ENCODE measurements around the gene CUX1.

The CUX1 gene

DNA sequence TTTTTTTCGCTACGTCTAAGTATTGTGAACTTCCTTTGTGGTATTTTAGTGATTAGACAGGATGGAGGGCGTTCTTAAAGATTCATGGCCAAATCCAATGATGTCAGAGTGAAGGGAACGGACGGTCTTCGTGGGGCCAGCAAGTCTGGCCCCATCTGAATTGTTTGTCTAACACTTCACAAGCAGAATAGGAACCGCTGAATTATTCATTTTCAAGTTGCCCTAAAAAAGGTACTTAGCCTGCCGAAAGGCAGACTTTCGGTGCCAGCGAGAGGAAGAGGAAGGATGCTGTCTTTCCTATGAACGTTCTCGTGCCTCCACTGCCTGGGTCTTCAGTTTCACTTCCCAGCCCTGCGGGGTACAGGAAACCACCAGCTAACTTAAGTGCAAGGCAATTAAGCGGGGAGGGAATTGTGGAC lies 323.5 kb downstream of the CUX1 start:
- no peak for TF ChIP-seq TAF1 (IDR thresholded peaks at IDR 0.05; ENCODE audit: low read depth)
- TF ChIP-seq, protein P1, sequence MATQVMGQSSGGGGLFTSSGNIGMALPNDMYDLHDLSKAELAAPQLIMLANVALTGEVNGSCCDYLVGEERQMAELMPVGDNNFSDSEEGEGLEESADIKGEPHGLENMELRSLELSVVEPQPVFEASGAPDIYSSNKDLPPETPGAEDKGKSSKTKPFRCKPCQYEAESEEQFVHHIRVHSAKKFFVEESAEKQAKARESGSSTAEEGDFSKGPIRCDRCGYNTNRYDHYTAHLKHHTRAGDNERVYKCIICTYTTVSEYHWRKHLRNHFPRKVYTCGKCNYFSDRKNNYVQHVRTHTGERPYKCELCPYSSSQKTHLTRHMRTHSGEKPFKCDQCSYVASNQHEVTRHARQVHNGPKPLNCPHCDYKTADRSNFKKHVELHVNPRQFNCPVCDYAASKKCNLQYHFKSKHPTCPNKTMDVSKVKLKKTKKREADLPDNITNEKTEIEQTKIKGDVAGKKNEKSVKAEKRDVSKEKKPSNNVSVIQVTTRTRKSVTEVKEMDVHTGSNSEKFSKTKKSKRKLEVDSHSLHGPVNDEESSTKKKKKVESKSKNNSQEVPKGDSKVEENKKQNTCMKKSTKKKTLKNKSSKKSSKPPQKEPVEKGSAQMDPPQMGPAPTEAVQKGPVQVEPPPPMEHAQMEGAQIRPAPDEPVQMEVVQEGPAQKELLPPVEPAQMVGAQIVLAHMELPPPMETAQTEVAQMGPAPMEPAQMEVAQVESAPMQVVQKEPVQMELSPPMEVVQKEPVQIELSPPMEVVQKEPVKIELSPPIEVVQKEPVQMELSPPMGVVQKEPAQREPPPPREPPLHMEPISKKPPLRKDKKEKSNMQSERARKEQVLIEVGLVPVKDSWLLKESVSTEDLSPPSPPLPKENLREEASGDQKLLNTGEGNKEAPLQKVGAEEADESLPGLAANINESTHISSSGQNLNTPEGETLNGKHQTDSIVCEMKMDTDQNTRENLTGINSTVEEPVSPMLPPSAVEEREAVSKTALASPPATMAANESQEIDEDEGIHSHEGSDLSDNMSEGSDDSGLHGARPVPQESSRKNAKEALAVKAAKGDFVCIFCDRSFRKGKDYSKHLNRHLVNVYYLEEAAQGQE (IDR thresholded peaks at IDR 0.05; ENCODE audit: low read depth): no peak

DNA sequence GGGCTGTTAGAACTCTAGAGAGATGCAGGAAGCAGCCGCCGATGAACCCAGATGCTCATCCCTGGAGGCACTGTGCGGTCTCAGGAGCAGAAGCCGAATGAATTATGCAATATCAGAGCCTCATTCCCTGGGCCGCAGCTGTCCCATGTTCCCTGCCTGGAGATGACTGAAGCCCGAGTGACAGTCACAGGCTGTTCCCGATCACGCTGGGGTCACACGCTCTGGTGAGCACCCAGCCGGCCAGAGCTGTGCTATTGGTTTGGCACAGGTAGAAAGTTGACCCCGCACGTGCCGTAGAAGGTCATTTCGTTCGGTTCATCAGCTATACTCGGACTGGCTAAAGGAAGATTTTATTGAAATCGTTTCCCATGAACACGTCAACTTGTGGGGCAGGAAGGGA lies 328.7 kb downstream of the CUX1 start:
- no peak for TF ChIP-seq YY1 (IDR thresholded peaks at IDR 0.05; ENCODE audit: low read depth)
- no peak for TF ChIP-seq NFIC (IDR thresholded peaks at IDR 0.05)
- no peak for TF ChIP-seq FOXM1 (IDR thresholded peaks at IDR 0.05; ENCODE audit: borderline replicate concordance, low read depth)
- TF ChIP-seq EGR1 (IDR thresholded peaks at IDR 0.05): no peak
- TF ChIP-seq, protein P2, sequence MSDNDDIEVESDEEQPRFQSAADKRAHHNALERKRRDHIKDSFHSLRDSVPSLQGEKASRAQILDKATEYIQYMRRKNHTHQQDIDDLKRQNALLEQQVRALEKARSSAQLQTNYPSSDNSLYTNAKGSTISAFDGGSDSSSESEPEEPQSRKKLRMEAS (IDR thresholded peaks at IDR 0.05): no peak
- TF ChIP-seq, protein P1 (IDR thresholded peaks at IDR 0.05; ENCODE audit: low read depth): no peak
- no peak for TF ChIP-seq RAD21 (IDR thresholded peaks at IDR 0.05; ENCODE audit: low read depth)
- TF ChIP-seq TCF12 (IDR thresholded peaks at IDR 0.05; ENCODE audit: low read depth): no peak
- no peak for TF ChIP-seq CREB1 (IDR thresholded peaks at IDR 0.05; ENCODE audit: low read depth)
- no peak for TF ChIP-seq CEBPB (IDR thresholded peaks at IDR 0.05)

DNA sequence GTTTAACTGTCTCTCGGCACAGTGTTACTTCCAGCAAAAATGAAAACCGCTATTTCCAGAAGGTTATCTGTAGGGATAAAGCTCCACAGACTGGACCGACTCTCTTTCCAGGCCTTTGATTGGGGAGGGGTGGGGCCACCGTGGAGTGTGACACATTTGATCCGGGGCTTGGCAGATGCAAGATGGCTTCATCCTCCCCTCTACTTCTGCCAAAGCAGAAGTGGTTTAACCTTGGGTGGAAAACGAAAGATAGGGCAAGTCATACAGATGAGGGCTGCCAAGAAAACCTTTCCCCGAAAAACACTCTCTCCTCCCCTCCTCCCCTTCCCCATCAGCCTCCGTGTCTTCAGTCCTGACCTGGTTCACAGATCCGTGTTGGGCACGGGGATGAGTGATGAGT lies 329.6 kb downstream of the CUX1 start:
- no peak for TF ChIP-seq ZBTB7A (IDR thresholded peaks at IDR 0.05; ENCODE audit: low read depth)
- TF ChIP-seq TEAD4 (IDR thresholded peaks at IDR 0.05): no peak
- TF ChIP-seq RAD21 (IDR thresholded peaks at IDR 0.05; ENCODE audit: low read depth): no peak
- TF ChIP-seq FOXM1 (IDR thresholded peaks at IDR 0.05; ENCODE audit: borderline replicate concordance, low read depth): no peak
- TF ChIP-seq TCF12 (IDR thresholded peaks at IDR 0.05; ENCODE audit: low read depth): no peak
- TF ChIP-seq, protein P1 (IDR thresholded peaks at IDR 0.05; ENCODE audit: low read depth): no peak
- TF ChIP-seq NFIC (IDR thresholded peaks at IDR 0.05): no peak
- no peak for TF ChIP-seq EGR1 (IDR thresholded peaks at IDR 0.05)
- TF ChIP-seq, protein P2 (IDR thresholded peaks at IDR 0.05): no peak

DNA sequence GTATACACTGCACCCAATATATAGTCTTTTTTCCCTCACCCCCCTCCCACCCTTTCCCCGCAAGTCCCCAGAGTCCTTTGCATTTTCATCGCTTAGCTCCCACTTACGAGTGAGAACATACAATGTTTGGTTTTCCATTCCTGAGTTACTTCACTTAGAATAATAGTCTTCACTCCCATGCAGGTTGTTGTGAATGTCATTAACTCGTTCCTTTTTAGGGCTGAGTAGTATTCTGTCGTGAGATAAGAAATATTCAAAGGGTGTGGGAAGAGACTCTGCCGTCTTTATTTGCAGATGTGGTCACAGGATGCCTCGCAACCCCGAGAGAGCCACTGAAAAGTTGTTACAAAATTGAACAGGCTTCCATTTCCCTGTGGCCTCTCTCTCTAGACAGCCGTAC lies 331.4 kb downstream of the CUX1 start:
- TF ChIP-seq, protein P1 (IDR thresholded peaks at IDR 0.05; ENCODE audit: low read depth): no peak

DNA sequence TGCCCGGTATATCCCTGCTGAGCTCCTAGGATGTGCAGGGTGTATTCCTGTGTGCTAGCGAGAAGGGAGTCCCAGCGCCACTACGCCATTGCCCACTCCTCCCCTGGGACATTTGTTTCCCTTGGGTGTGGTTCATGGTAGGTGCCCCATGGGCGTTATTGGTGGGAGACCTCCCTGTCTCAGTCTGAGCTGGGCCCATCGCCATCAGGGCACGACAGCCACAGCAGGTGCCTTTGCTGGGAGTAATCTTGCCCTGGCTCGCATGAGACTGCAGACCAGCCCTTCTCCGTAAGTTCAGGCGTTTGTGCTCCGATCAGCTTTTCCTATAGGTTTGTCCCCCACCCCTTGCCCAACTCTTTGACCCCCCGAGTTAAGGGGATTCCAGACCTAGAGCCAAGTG lies 332.0 kb downstream of the CUX1 start:
- TF ChIP-seq EGR1 (IDR thresholded peaks at IDR 0.05): no peak
- TF ChIP-seq NFIC (IDR thresholded peaks at IDR 0.05): no peak
- TF ChIP-seq, protein P3, sequence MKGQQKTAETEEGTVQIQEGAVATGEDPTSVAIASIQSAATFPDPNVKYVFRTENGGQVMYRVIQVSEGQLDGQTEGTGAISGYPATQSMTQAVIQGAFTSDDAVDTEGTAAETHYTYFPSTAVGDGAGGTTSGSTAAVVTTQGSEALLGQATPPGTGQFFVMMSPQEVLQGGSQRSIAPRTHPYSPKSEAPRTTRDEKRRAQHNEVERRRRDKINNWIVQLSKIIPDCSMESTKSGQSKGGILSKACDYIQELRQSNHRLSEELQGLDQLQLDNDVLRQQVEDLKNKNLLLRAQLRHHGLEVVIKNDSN (IDR thresholded peaks at IDR 0.05): no peak
- no peak for TF ChIP-seq TCF12 (IDR thresholded peaks at IDR 0.05; ENCODE audit: low read depth)
- no peak for TF ChIP-seq FOXM1 (IDR thresholded peaks at IDR 0.05; ENCODE audit: borderline replicate concordance, low read depth)
- TF ChIP-seq TAF1 (IDR thresholded peaks at IDR 0.05; ENCODE audit: low read depth): no peak
- TF ChIP-seq, protein P1 (IDR thresholded peaks at IDR 0.05; ENCODE audit: low read depth): no peak
- TF ChIP-seq CREB1 (IDR thresholded peaks at IDR 0.05; ENCODE audit: low read depth): no peak
- TF ChIP-seq ZBTB7A (IDR thresholded peaks at IDR 0.05; ENCODE audit: low read depth): no peak
- TF ChIP-seq RAD21 (IDR thresholded peaks at IDR 0.05; ENCODE audit: low read depth): no peak
- TF ChIP-seq EP300 (IDR thresholded peaks at IDR 0.05; ENCODE audit: borderline replicate concordance): no peak
